Right lobe of liver (tissue), 4 donors: Measurements from ENCODE around the gene C1QTNF6.

Experiments used
- POLR2A ChIP-seq: fragments of 450-650 bp; IDR thresholded peaks from one replicate; pipeline ENCODE4 v1.6.1; 2017; ENCODE audit warnings: antibody characterized with exemption, mild to moderate bottlenecking
- TF ChIP-seq, protein P1 (sequence below), 4 donors: fragments of 200-600 bp in 3 of 4; fragments of 450-650 bp in 1 of 4; IDR thresholded peaks; one replicate each; pipeline versions ENCODE4 v1.5.1 to v1.8.0; 2016 to 2022; ENCODE audit warnings: antibody characterized with exemption in 4 of 4, mild to moderate bottlenecking in 2 of 4
- donor health status: DM: no; HTN: no; CAD: no.
- donor health status: DM: no; HTN: no; CAD: no.
- donor health status: DM: no; HTN: yes; CAD: no.

DNA sequence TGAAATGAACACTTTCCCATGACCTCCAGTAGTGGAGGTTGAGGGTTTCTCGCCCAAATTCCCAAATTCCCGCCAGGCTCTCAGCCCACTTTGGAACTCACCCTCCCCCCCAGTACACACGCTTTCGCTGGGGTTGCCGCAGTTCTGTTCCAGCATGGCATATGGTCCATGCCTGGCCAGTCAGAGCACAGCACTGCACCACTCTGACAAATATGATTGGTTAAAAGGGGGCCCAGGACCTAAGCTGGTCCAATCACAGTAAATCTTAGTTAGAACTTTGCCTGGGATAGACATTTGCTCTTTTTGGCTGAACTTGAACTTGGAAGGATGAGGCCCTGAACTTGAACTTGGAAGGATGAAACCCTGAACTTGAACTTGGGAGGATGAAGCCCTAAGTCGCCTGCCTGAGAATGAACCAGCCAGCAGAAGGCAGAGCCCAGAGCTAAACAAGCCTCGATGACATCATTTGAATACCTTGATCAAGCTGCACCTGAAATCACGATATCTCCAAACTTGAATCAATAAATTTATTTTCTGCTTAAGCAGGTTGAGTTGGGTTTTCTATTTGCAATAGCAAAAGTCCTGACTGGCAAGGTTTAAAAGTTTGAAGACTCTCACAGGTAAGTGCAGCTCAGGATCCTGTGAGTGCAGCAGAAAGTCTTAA lies 36.8 kb upstream of the C1QTNF6 start:
- TF ChIP-seq, protein P1, sequence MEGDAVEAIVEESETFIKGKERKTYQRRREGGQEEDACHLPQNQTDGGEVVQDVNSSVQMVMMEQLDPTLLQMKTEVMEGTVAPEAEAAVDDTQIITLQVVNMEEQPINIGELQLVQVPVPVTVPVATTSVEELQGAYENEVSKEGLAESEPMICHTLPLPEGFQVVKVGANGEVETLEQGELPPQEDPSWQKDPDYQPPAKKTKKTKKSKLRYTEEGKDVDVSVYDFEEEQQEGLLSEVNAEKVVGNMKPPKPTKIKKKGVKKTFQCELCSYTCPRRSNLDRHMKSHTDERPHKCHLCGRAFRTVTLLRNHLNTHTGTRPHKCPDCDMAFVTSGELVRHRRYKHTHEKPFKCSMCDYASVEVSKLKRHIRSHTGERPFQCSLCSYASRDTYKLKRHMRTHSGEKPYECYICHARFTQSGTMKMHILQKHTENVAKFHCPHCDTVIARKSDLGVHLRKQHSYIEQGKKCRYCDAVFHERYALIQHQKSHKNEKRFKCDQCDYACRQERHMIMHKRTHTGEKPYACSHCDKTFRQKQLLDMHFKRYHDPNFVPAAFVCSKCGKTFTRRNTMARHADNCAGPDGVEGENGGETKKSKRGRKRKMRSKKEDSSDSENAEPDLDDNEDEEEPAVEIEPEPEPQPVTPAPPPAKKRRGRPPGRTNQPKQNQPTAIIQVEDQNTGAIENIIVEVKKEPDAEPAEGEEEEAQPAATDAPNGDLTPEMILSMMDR (IDR thresholded peaks at IDR 0.05), result no peak
- TF ChIP-seq POLR2A, result no peak
